ENCODE data around the gene DGKZ. TPM values are rescaled to one million over a fixed set of nuclear protein-coding genes. Genes with fewer than 3 reads are reported as not detected.

DGKZ gene
- total and polyA plus RNA-seq, 4 donors, result 33.3 to 63.2 (median 44.1) TPM

DNA sequence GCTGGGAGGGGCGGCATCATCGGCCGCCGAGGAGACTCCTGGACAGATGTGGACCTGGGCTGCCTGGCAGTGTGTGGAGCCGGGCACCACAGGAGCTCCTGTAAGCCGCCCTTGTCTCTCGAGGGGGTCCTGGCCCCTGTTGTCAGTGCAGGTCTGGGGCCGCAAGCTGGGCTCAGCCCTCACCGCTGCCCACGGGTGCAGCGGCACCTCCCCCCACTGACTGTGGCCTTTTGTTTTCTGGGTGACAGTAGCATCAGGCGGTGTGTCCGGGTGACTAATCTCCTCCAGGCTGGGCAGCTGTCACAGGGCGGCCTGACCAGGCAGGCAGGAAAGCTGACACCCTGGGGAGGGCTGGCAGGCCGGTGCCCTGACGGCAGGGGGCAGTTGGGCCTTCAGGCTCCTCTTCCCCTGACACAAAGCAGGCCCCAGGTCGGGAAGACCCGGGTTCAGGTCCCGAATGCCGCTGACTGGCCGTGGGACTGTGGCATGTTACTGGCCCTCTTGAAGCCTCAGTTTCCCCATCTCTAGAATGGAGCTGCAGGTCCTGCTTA, 16.3 kb downstream of the DGKZ start:
- H3K27me3 ChIP-seq (ENCODE audit: control insufficient read depth in 3 of 3, insufficient read depth in 3 of 3, low read length in 2 of 3), result no peaks in the 10 kb centered on the region
- H3K9ac ChIP-seq (ENCODE audit: insufficient read depth in 1 of 2, low read length in 2 of 2), result no peak overlapping the region
- TF ChIP-seq, protein P1, sequence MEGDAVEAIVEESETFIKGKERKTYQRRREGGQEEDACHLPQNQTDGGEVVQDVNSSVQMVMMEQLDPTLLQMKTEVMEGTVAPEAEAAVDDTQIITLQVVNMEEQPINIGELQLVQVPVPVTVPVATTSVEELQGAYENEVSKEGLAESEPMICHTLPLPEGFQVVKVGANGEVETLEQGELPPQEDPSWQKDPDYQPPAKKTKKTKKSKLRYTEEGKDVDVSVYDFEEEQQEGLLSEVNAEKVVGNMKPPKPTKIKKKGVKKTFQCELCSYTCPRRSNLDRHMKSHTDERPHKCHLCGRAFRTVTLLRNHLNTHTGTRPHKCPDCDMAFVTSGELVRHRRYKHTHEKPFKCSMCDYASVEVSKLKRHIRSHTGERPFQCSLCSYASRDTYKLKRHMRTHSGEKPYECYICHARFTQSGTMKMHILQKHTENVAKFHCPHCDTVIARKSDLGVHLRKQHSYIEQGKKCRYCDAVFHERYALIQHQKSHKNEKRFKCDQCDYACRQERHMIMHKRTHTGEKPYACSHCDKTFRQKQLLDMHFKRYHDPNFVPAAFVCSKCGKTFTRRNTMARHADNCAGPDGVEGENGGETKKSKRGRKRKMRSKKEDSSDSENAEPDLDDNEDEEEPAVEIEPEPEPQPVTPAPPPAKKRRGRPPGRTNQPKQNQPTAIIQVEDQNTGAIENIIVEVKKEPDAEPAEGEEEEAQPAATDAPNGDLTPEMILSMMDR (IDR thresholded peaks at IDR 0.05; ENCODE audit: control extremely low read depth, extremely low read depth), result no peak
- peaks cover 4 to 38% (median 26%) of the 10 kb centered on the region in 5 donors for H3K4me1 ChIP-seq (ENCODE audit: control insufficient read depth in 5 of 5, insufficient read depth in 5 of 5, low read length in 5 of 5)
- ATAC-seq (ENCODE audit: insufficient read depth, low FRiP score) (peak; percentile 20), DNase-seq (no peak)
- H3K9me3 ChIP-seq (ENCODE audit: control insufficient read depth in 4 of 4, insufficient read depth in 3 of 4, low read length in 3 of 4), result no peaks in the 10 kb centered on the region
- no peak overlapping the region for H3K4me3 ChIP-seq
- 68% methylated on average over 21 of the region's 21 CpGs for WGBS, 2 donors
- H3K36me3 ChIP-seq (ENCODE audit: control insufficient read depth in 4 of 4, insufficient read depth in 4 of 4, low read length in 4 of 4), result peaks cover 0 to 12% (median 0%) of the 10 kb centered on the region in 4 donors
- H3K27ac ChIP-seq (ENCODE audit: low read depth in 1 of 2, low read length in 1 of 2), result peak overlapping the region; percentile 73 to 85

DNA sequence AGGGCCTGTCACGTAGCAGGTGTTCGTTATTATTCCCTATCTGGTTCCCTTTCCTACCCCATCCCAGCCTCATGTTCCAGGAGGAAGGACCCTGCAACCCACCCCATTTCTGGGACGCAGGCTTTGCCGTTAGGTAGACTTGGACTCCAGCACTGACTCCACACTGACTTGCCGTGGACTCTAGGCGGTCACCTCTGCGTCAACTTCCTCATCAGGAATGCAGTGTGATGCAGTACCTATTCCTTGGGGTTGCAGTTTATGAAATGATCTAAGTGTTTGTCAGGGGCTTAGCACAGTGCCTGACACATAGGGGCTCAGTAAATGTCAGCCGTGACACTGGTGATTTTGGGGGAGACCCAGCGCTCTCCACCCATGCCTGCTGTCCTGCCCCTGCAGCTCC, 16.8 kb downstream of the DGKZ start:
- Histone ChIP-seq H3K27ac (ENCODE audit: low read depth in 1 of 2, low read length in 1 of 2) (peak overlapping the region; percentile 73 to 85), H3K9me3 (ENCODE audit: control insufficient read depth in 4 of 4, insufficient read depth in 3 of 4, low read length in 3 of 4) (no peaks in the 10 kb centered on the region), H3K4me1 (ENCODE audit: control insufficient read depth in 5 of 5, insufficient read depth in 5 of 5, low read length in 5 of 5) (peaks cover 4 to 38% (median 26%) of the 10 kb centered on the region in 5 donors), H3K9ac (ENCODE audit: insufficient read depth in 1 of 2, low read length in 2 of 2) (no peak overlapping the region), H3K36me3 (ENCODE audit: control insufficient read depth in 4 of 4, insufficient read depth in 4 of 4, low read length in 4 of 4) (peaks cover 0 to 12% (median 0%) of the 10 kb centered on the region in 4 donors), H3K27me3 (ENCODE audit: control insufficient read depth in 3 of 3, insufficient read depth in 3 of 3, low read length in 2 of 3) (no peaks in the 10 kb centered on the region), H3K4me3 (no peak overlapping the region)
- no peak for DNase-seq
- no peak for ATAC-seq (ENCODE audit: insufficient read depth, low FRiP score)
- 79 to 89% methylated on average over 9 of the region's 9 CpGs for WGBS, 2 donors
- TF ChIP-seq, protein P1 (IDR thresholded peaks at IDR 0.05; ENCODE audit: control extremely low read depth, extremely low read depth), result no peak

DNA sequence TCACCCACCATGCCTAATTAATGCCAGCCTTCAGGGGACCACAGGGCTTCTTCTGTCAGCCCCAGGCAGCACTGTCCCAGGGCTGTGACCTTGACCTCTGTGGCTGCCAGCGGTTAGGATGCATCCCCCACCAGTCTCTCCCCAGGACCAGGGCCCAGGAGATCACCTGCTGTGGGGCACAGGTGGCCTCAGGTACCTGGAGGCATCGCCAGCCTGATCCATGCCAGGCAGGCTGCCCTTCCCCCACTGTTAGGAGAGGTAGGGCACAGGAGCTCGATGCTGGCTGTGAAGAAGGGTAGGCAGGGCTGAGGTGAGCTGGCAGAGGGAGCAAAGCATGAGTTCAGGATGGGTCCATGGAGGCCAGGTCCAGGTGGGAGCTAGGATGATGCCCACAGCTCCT, 17.5 kb downstream of the DGKZ start:
- no peak overlapping the region for H3K4me3 ChIP-seq
- peaks cover 0 to 17% (median 0%) of the 10 kb centered on the region in 4 donors for H3K36me3 ChIP-seq (ENCODE audit: control insufficient read depth in 4 of 4, insufficient read depth in 4 of 4, low read length in 4 of 4)
- no peak overlapping the region for H3K9ac ChIP-seq (ENCODE audit: insufficient read depth in 1 of 2, low read length in 2 of 2)
- H3K9me3 ChIP-seq (ENCODE audit: control insufficient read depth in 4 of 4, insufficient read depth in 3 of 4, low read length in 3 of 4), result no peaks in the 10 kb centered on the region
- peaks cover 4 to 42% (median 26%) of the 10 kb centered on the region in 5 donors for H3K4me1 ChIP-seq (ENCODE audit: control insufficient read depth in 5 of 5, insufficient read depth in 5 of 5, low read length in 5 of 5)
- ATAC-seq (ENCODE audit: insufficient read depth, low FRiP score), result no peak
- no peak overlapping the region for H3K27ac ChIP-seq (ENCODE audit: low read depth in 1 of 2, low read length in 1 of 2)
- H3K27me3 ChIP-seq (ENCODE audit: control insufficient read depth in 3 of 3, insufficient read depth in 3 of 3, low read length in 2 of 3), result no peaks in the 10 kb centered on the region
- 87 to 93% methylated on average over 3 of the region's 3 CpGs for WGBS, 2 donors
- no peak for DNase-seq
- TF ChIP-seq, protein P1 (IDR thresholded peaks at IDR 0.05; ENCODE audit: control extremely low read depth, extremely low read depth), result no peak

DNA sequence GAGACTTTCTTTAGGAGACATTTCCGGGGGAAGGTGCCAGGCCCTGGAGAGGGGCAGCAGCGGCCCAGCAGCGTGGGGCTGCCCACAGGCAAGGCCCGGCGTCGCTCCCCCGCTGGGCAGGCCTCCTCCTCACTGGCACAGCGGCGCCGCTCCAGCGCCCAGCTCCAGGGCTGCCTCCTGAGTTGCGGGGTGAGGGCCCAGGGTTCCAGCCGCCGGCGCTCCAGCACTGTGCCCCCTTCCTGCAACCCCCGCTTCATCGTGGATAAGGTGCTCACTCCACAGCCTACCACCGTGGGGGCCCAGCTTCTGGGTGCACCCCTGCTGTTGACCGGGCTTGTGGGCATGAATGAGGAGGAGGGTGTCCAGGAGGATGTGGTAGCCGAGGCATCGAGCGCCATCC, 19.0 kb downstream of the DGKZ start:
- TF ChIP-seq, protein P1 (IDR thresholded peaks at IDR 0.05; ENCODE audit: control extremely low read depth, extremely low read depth), result no peak
- H3K36me3 ChIP-seq (ENCODE audit: control insufficient read depth in 4 of 4, insufficient read depth in 4 of 4, low read length in 4 of 4), result peaks cover 0 to 25% (median 1%) of the 10 kb centered on the region in 4 donors
- WGBS, 2 donors, result 89 to 92% methylated on average over 22 of the region's 22 CpGs
- H3K27ac ChIP-seq (ENCODE audit: low read depth in 1 of 2, low read length in 1 of 2), result no peak overlapping the region
- no peaks in the 10 kb centered on the region for H3K27me3 ChIP-seq (ENCODE audit: control insufficient read depth in 3 of 3, insufficient read depth in 3 of 3, low read length in 2 of 3)
- no peaks in the 10 kb centered on the region for H3K9me3 ChIP-seq (ENCODE audit: control insufficient read depth in 4 of 4, insufficient read depth in 3 of 4, low read length in 3 of 4)
- DNase-seq (no peak), ATAC-seq (ENCODE audit: insufficient read depth, low FRiP score) (no peak)
- H3K4me1 ChIP-seq (ENCODE audit: control insufficient read depth in 5 of 5, insufficient read depth in 5 of 5, low read length in 5 of 5), result peaks cover 4 to 36% (median 21%) of the 10 kb centered on the region in 5 donors
- no peak overlapping the region for H3K9ac ChIP-seq (ENCODE audit: insufficient read depth in 1 of 2, low read length in 2 of 2)
- no peak overlapping the region for H3K4me3 ChIP-seq

Data from lung (tissue), 12 donors.